Keratinocyte (primary cell): ENCODE measurements around the gene ME1. TPM values are rescaled to one million over a fixed set of nuclear protein-coding genes. Genes with fewer than 3 reads are reported as not detected.

Source experiments
- DNase-seq: peaks from one replicate; pipeline ENCODE4 v3.0.0-alpha.2; 2011; ENCODE audit warnings: low read depth, missing footprints, low spot score
- FAIRE-seq: peaks from 2 replicates; lab custom pipeline; 2011; peaks lifted over from hg19 to GRCh38; lab: Jason Lieb, UNC
- H2AFZ ChIP-seq: 2 replicates; pipeline ENCODE4 v1.6.0; 2012; ENCODE audit warnings: low read length, control low read depth, inconsistent platforms; ENCODE audit not compliant: control insufficient read depth
- H3K27ac ChIP-seq: 2 replicates; pipeline ENCODE4 v1.5.1; 2011; ENCODE audit warnings: low read length; ENCODE audit not compliant: control insufficient read depth, insufficient read depth
- H3K27me3 ChIP-seq: 3 replicates; pipeline ENCODE4 v1.6.0; 2011; ENCODE audit warnings: low read length; ENCODE audit not compliant: control insufficient read depth, insufficient read depth; ENCODE audit errors: extremely low read depth
- H3K36me3 ChIP-seq, 2 experiments: 2 replicates in 1 of 2; 3 replicates in 1 of 2; pipeline ENCODE4 v1.5.1; 2011; ENCODE audit warnings: low read length in 2 of 2, mild to moderate bottlenecking in 1 of 2; ENCODE audit not compliant: control insufficient read depth in 2 of 2, insufficient read depth in 2 of 2; ENCODE audit errors: extremely low read depth in 1 of 2
- H3K4me1 ChIP-seq: 3 replicates; pipeline ENCODE4 v1.5.1; 2011; ENCODE audit warnings: low read length; ENCODE audit not compliant: control insufficient read depth, insufficient read depth; ENCODE audit errors: extremely low read depth
- H3K4me2 ChIP-seq: 3 replicates; pipeline ENCODE4 v1.6.0; 2011; ENCODE audit warnings: low read depth, low read length; ENCODE audit not compliant: control insufficient read depth, insufficient read depth; ENCODE audit errors: extremely low read depth
- H3K4me3 ChIP-seq, 3 experiments: fragments of 200-600 bp in 1 of 3; sonication (generic) in 1 of 3; 2 replicates in 2 of 3; 3 replicates in 1 of 3; pipeline ENCODE4 v1.5.1; 2011 to 2016; ENCODE audit warnings: low read length in 3 of 3, mild to moderate bottlenecking in 3 of 3, control low read depth in 2 of 3, inconsistent platforms in 1 of 3, low read depth in 1 of 3, mixed read lengths in 1 of 3, mixed run types in 1 of 3, moderate library complexity in 1 of 3; ENCODE audit not compliant: control insufficient read depth in 2 of 3, insufficient read depth in 2 of 3; ENCODE audit errors: extremely low read depth in 1 of 3
- H3K79me2 ChIP-seq: 2 replicates; pipeline ENCODE4 v1.6.0; 2012; ENCODE audit warnings: low read length; ENCODE audit not compliant: control insufficient read depth, insufficient read depth
- H3K9ac ChIP-seq: 3 replicates; pipeline ENCODE4 v1.6.0; 2011; ENCODE audit warnings: low read length; ENCODE audit not compliant: control insufficient read depth, insufficient read depth; ENCODE audit errors: extremely low read depth
- H3K9me1 ChIP-seq: 3 replicates; pipeline ENCODE4 v1.6.0; 2011; ENCODE audit warnings: low read length; ENCODE audit not compliant: control insufficient read depth, insufficient read depth; ENCODE audit errors: extremely low read depth
- H3K9me3 ChIP-seq: 2 replicates; pipeline ENCODE4 v1.5.1; 2012; ENCODE audit warnings: low read depth, low read length; ENCODE audit not compliant: control insufficient read depth
- H4K20me1 ChIP-seq: 3 replicates; pipeline ENCODE4 v1.6.0; 2011; ENCODE audit warnings: low read length; ENCODE audit not compliant: control insufficient read depth, insufficient read depth; ENCODE audit errors: extremely low read depth
- EZH2 ChIP-seq: IDR thresholded peaks from one replicate; pipeline ENCODE4 v1.6.1; 2012; ENCODE audit warnings: inconsistent platforms, mild to moderate bottlenecking, low read length, moderate library complexity
- dilution Hi-C: fragments of 300-500 bp; cut with MboI; formaldehyde crosslinking; loops from one replicate; pipeline ENCODE4 v1.7.0; 2020; ENCODE audit warnings: low sequenced_read_pairs; ENCODE audit not compliant: extremely low pct_ligation_motif_present
- polyA plus RNA-seq, 5 experiments: library from polyadenylated mRNA; depleted of rRNA in 3 of 5; stranded (reverse) in 3 of 5; stranded (forward) in 1 of 5; unstranded in 1 of 5; fragments of >200 nt; gene quantifications; 1 replicate in 1 of 5; 2 replicates in 3 of 5; 3 replicates in 1 of 5; pipeline versions ENCODE4 v1.2.1 to v1.2.3, GENCODE V29; 2011 to 2012; ENCODE audit warnings: missing spikeins in 2 of 5, low read depth in 1 of 5, low replicate concordance in 1 of 5
- TF ChIP-seq, protein P1 (sequence below), 3 experiments: IDR thresholded peaks in 1 of 3; conservative IDR thresholded peaks in 1 of 3; optimal IDR thresholded peaks in 1 of 3; 2 replicates in 2 of 3; 3 replicates in 1 of 3; pipeline versions ENCODE3 to v1.5.1; 2011; ENCODE audit warnings: low read length in 3 of 3, mild to moderate bottlenecking in 3 of 3, moderate library complexity in 2 of 3, control low read depth in 1 of 3, inconsistent platforms in 1 of 3; ENCODE audit not compliant: insufficient read depth in 2 of 3; ENCODE audit errors: extremely low read depth in 1 of 3

ME1 gene
- polyA plus RNA-seq, 1 donor (not counting 4 experiments of a cell fraction or from before 2014, with no cell fraction given): 27.7 TPM

DNA sequence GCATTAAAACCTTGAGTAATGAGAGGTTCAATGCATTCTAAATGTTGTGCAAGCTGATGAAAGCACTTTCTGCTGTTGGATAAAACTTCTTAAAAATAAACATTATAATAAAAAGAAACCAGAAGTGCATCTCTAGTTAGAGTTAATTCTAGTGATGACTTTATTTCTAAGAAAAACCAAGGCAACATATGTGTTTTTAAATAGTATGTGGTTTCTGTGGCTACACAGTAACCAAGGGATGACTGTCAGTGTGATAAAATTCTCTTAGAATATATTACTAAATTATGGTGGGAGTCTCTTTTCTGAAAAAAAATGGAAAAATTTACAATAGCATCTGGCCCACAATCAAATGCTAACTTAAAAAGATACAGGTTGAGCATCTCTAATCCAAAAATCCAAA, 117.0 kb downstream of the ME1 start:
- dilution Hi-C loops: no loop called here
- Histone ChIP-seq H4K20me1 (no peaks in the 10 kb centered on the region), H3K27me3 (no peaks in the 10 kb centered on the region), H3K36me3 (peaks cover 0 to 4% of the 10 kb centered on the region in 2 experiments), H3K4me2 (no peak overlapping the region), H3K9me3 (no peaks in the 10 kb centered on the region), H3K9ac (no peak overlapping the region), H3K27ac (no peak overlapping the region), H3K4me1 (peaks cover 14% of the 10 kb centered on the region), H3K9me1 (no peaks in the 10 kb centered on the region), H3K79me2 (no peaks in the 10 kb centered on the region), H3K4me3 (no peak overlapping the region), H2AFZ (no peak overlapping the region)
- FAIRE-seq: no peak
- no peak for DNase-seq
- TF ChIP-seq, protein P1, sequence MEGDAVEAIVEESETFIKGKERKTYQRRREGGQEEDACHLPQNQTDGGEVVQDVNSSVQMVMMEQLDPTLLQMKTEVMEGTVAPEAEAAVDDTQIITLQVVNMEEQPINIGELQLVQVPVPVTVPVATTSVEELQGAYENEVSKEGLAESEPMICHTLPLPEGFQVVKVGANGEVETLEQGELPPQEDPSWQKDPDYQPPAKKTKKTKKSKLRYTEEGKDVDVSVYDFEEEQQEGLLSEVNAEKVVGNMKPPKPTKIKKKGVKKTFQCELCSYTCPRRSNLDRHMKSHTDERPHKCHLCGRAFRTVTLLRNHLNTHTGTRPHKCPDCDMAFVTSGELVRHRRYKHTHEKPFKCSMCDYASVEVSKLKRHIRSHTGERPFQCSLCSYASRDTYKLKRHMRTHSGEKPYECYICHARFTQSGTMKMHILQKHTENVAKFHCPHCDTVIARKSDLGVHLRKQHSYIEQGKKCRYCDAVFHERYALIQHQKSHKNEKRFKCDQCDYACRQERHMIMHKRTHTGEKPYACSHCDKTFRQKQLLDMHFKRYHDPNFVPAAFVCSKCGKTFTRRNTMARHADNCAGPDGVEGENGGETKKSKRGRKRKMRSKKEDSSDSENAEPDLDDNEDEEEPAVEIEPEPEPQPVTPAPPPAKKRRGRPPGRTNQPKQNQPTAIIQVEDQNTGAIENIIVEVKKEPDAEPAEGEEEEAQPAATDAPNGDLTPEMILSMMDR (optimal IDR thresholded peaks at IDR 0.05 in 1 of 3, IDR thresholded peaks at IDR 0.05 in 1 of 3, conservative IDR thresholded peaks at IDR 0.05 in 1 of 3; ENCODE audit: extremely low read depth in 1 of 3, insufficient read depth in 2 of 3, low read length in 3 of 3): no peak
- TF ChIP-seq EZH2: no peak

DNA sequence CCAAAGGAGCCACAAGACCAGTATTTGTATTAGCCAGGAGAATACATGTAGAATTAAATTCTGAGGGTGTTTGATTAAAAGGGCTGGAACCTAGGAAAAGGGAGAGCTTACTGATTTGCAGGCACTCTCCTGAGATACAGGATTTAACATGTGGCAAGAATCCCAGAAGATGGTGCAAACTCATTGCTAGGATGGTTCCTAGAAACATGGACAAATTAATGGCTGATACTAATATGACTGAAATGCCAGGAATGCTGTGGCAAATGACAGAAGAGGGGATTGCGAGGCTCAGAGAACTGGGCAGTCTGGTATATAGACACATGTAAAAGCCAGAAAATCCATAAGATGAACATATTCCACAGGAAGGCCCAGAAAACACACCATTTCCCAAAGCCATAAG, 119.6 kb downstream of the ME1 start:
- no peak for TF ChIP-seq EZH2
- TF ChIP-seq, protein P1 (optimal IDR thresholded peaks at IDR 0.05 in 1 of 3, IDR thresholded peaks at IDR 0.05 in 1 of 3, conservative IDR thresholded peaks at IDR 0.05 in 1 of 3; ENCODE audit: extremely low read depth in 1 of 3, insufficient read depth in 2 of 3, low read length in 3 of 3): no peak
- no peaks in the 10 kb centered on the region for H3K27me3 ChIP-seq
- H3K27ac ChIP-seq: no peak overlapping the region
- dilution Hi-C loops: no loop called here
- H3K4me3 ChIP-seq: no peak overlapping the region
- DNase-seq: no peak
- no peaks in the 10 kb centered on the region for H4K20me1 ChIP-seq
- no peaks in the 10 kb centered on the region for H3K79me2 ChIP-seq
- peaks cover 22% of the 10 kb centered on the region for H3K4me1 ChIP-seq
- no peak for FAIRE-seq
- H3K36me3 ChIP-seq: peaks cover 0 to 4% of the 10 kb centered on the region in 2 experiments
- H2AFZ ChIP-seq: no peak overlapping the region
- no peak overlapping the region for H3K4me2 ChIP-seq
- no peaks in the 10 kb centered on the region for H3K9me3 ChIP-seq
- no peaks in the 10 kb centered on the region for H3K9me1 ChIP-seq
- H3K9ac ChIP-seq: no peak overlapping the region
